C4-2B (cell line): ENCODE measurements around the gene PKHD1.

ENCODE experiments used
- ZFX ChIP-seq: fragments of 450-650 bp; IDR thresholded peaks from 2 replicates; pipeline ENCODE4 v1.6.1; 2017
- TF ChIP-seq, protein P1 (sequence below): fragments of 450-650 bp; conservative IDR thresholded peaks from 2 replicates; pipeline ENCODE4 v1.5.1; 2017; ENCODE audit warnings: mild to moderate bottlenecking

DNA sequence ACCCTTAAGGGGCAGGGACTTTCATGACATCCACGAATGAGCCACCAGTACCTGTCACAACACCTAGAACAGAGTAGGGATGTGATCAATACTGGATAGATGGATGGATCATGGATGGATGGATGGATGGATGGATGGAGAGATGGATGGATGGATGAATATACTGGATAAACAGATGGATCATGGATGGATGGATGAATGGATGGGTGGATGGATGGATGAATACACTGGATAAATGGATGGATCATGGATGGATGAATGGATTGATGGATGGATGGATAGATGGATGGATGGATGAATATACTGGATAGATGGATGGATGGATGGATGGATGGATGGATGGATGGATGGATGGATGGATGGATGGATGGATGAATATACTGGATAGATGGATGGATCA lies 73.0 kb downstream of the PKHD1 start:
- TF ChIP-seq, protein P1, sequence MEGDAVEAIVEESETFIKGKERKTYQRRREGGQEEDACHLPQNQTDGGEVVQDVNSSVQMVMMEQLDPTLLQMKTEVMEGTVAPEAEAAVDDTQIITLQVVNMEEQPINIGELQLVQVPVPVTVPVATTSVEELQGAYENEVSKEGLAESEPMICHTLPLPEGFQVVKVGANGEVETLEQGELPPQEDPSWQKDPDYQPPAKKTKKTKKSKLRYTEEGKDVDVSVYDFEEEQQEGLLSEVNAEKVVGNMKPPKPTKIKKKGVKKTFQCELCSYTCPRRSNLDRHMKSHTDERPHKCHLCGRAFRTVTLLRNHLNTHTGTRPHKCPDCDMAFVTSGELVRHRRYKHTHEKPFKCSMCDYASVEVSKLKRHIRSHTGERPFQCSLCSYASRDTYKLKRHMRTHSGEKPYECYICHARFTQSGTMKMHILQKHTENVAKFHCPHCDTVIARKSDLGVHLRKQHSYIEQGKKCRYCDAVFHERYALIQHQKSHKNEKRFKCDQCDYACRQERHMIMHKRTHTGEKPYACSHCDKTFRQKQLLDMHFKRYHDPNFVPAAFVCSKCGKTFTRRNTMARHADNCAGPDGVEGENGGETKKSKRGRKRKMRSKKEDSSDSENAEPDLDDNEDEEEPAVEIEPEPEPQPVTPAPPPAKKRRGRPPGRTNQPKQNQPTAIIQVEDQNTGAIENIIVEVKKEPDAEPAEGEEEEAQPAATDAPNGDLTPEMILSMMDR = no peak
- no peak for TF ChIP-seq ZFX
